Right atrium auricular region (tissue), 2 donors: ENCODE measurements around the gene TSPAN5. TPM values are rescaled to one million over a fixed set of nuclear protein-coding genes. Genes with fewer than 3 reads are reported as not detected.

Source experiments
- DNase-seq: peaks from one replicate; pipeline ENCODE4 v3.0.0-alpha.2; 2019; ENCODE audit warnings: low spot score
- H3K27ac ChIP-seq, 2 donors: fragments of 200-600 bp; sonication (generic); 1 replicate in 1 of 2; 2 replicates in 1 of 2; pipeline ENCODE4 v1.5.1; 2016 to 2019
- H3K27me3 ChIP-seq, 2 donors: fragments of 200-600 bp; sonication (generic); one replicate each; pipeline versions ENCODE4 v1.5.1 to v1.6.0; 2017 to 2019
- H3K36me3 ChIP-seq: fragments of 200-600 bp; sonication (generic); one replicate; pipeline ENCODE4 v1.5.1; 2016
- H3K4me1 ChIP-seq, 2 donors: fragments of 200-600 bp; sonication (generic); one replicate each; pipeline versions ENCODE4 v1.5.1 to v1.6.0; 2017 to 2019
- H3K4me3 ChIP-seq, 2 donors: fragments of 200-600 bp; sonication (generic); 1 replicate in 1 of 2; 2 replicates in 1 of 2; pipeline ENCODE4 v1.5.1; 2017 to 2019; ENCODE audit warnings: mild to moderate bottlenecking in 1 of 2, moderate library complexity in 1 of 2
- H3K9me3 ChIP-seq, 2 donors: fragments of 200-600 bp; sonication (generic); one replicate each; pipeline ENCODE4 v1.5.1; 2019
- total RNA-seq, 2 donors: library from RNA; depleted of rRNA; stranded (reverse); fragments of >200 nt; gene quantifications; one replicate each; pipeline ENCODE4 v1.1.0, GENCODE V29; 2016
- TF ChIP-seq, protein P1 (sequence below), 2 donors: fragments of 200-600 bp; sonication (generic); IDR thresholded peaks; one replicate each; pipeline ENCODE4 v1.5.1; 2019; ENCODE audit warnings: antibody characterized with exemption in 2 of 2

Gene TSPAN5
- total RNA-seq, 2 donors from 2014 or later = 1.8 to 5.7 TPM

DNA sequence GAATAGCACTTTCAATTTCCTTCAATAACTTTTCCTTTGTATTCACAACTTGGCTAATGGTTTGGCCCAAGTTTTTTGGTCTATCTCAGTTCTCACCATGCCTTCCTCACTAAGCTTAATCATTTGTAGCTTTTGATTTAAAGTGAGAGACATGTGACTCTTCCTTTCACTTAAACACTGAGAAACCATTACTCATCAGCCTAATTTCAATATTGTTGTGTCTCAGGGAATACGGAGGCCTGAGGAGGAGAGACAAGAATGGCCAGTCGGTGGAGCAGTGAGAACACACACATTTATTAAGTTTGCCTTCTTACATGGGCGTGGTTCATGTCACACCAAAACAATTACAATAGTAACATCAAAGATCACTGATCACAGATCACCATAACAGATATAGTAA lies 56.7 kb downstream of the TSPAN5 start:
- TF ChIP-seq, protein P1, sequence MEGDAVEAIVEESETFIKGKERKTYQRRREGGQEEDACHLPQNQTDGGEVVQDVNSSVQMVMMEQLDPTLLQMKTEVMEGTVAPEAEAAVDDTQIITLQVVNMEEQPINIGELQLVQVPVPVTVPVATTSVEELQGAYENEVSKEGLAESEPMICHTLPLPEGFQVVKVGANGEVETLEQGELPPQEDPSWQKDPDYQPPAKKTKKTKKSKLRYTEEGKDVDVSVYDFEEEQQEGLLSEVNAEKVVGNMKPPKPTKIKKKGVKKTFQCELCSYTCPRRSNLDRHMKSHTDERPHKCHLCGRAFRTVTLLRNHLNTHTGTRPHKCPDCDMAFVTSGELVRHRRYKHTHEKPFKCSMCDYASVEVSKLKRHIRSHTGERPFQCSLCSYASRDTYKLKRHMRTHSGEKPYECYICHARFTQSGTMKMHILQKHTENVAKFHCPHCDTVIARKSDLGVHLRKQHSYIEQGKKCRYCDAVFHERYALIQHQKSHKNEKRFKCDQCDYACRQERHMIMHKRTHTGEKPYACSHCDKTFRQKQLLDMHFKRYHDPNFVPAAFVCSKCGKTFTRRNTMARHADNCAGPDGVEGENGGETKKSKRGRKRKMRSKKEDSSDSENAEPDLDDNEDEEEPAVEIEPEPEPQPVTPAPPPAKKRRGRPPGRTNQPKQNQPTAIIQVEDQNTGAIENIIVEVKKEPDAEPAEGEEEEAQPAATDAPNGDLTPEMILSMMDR (IDR thresholded peaks at IDR 0.05) = no peak
- no peak overlapping the region for H3K27ac ChIP-seq
- no peak overlapping the region for H3K4me3 ChIP-seq
- no peak for DNase-seq
- no peaks in the 10 kb centered on the region for H3K27me3 ChIP-seq
- H3K4me1 ChIP-seq = no peaks in the 10 kb centered on the region
- no peaks in the 10 kb centered on the region for H3K36me3 ChIP-seq
- H3K9me3 ChIP-seq = peaks cover 0 to 15% of the 10 kb centered on the region in 2 donors

DNA sequence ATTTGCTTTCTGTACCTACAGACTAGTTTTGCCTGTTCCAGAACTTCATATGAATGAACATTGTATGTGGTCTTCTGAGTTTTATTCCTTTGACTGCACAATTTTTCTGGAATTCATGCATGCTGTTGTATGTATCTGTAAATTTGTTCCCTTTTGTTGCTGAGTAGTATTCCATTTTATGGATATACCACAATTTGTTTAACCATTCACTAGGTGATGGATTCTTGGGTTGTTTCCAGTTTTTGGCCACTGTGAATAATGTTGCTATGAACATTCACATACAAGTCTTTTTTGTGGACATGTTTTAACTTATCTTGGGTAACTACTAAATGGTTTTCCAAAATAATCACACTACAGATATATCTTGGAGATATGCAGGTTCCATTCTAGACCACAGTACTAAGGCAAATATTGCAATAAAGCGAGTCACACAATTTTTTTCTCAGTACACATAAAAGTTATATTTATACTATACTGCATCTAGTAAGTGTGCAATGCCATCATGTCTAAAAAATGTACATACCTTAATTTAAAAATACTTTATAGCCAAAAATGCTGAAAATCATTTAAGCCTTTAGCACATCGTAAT lies 58.7 kb downstream of the TSPAN5 start:
- TF ChIP-seq, protein P1 (IDR thresholded peaks at IDR 0.05) = no peak
- DNase-seq = no peak
- Histone ChIP-seq H3K27me3 (no peaks in the 10 kb centered on the region), H3K4me3 (no peak overlapping the region), H3K27ac (no peak overlapping the region), H3K36me3 (no peaks in the 10 kb centered on the region), H3K4me1 (no peaks in the 10 kb centered on the region), H3K9me3 (peaks cover 0 to 15% of the 10 kb centered on the region in 2 donors)

DNA sequence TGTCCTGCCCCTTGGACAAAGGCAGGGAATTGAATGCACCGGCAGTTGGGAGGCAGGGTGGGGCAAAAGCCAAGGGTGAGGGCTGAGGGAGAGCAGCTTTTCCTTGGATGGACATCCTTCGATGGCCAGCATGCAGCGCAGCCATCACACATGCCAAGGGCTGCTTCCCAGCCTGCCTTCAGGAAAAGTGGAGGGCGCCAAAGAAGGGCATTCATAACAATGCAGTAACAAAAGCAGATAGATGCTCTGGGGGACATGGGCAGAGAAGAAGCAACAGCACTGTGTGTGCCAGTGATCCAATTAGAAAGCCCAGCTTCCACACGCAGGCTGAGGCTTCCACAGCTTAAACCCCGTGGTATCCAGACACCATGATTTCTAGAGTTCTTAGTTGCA lies 71.5 kb downstream of the TSPAN5 start:
- no peak overlapping the region for H3K27ac ChIP-seq
- H3K4me3 ChIP-seq = no peak overlapping the region
- H3K36me3 ChIP-seq = no peaks in the 10 kb centered on the region
- H3K4me1 ChIP-seq = no peaks in the 10 kb centered on the region
- H3K27me3 ChIP-seq = no peaks in the 10 kb centered on the region
- no peak for DNase-seq
- TF ChIP-seq, protein P1 (IDR thresholded peaks at IDR 0.05) = no peak
- H3K9me3 ChIP-seq = no peaks in the 10 kb centered on the region

DNA sequence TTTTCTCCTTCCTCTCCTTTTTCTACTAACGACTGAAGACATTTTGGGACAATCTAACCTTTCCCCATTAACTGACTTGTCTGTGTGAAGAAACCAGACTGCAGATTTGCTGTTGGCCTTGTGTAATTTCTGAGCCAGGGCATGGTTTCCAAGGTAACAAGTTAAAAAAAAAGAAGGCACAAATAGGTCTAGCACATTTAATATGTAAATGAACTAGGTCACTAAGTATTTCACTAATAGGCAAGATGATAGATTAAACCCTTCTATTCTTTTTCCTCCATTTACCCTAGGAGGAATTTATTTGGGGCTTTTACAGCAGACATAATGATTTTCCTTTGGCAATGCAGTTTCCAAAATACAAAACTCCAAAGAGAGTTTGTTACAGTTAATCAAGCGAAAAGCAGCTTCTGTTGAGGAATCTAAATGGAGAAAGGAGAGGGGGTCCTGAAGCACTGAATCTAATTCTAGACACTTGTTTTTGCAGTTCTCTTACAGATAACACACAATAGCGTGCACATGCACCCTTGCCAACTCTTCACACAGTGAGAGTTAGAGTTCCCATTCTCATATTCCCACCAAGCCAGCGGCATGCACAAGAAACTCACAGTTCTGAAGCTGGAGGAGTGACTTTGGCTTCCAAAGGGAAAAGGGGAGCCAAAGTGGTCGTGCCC lies 72.0 kb downstream of the TSPAN5 start:
- H3K9me3 ChIP-seq = no peaks in the 10 kb centered on the region
- DNase-seq = no peak
- H3K4me1 ChIP-seq = no peaks in the 10 kb centered on the region
- no peaks in the 10 kb centered on the region for H3K36me3 ChIP-seq
- TF ChIP-seq, protein P1 (IDR thresholded peaks at IDR 0.05) = no peak
- H3K27me3 ChIP-seq = no peaks in the 10 kb centered on the region
- H3K4me3 ChIP-seq = no peak overlapping the region
- no peak overlapping the region for H3K27ac ChIP-seq

DNA sequence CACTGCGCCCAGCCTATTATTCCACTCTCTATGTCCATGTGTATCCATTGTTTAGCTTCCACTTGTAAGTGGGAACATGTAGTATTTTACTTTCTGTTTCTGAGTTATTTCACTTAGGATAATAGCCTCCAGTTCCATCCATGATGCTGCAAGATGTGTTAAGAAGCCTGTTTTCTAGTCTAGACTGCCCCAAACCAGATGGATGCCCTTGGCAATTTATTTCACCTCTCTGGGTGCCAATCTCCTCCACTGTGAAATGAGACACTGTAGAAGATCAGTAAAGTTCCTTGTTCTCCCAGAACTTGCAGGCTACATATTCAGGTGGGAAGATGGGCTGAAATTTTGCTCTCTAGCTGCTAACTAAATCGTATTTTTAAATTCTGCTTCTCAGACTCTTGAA lies 72.8 kb downstream of the TSPAN5 start:
- Histone ChIP-seq H3K4me1 (no peaks in the 10 kb centered on the region), H3K4me3 (no peak overlapping the region), H3K9me3 (no peaks in the 10 kb centered on the region), H3K27me3 (no peaks in the 10 kb centered on the region), H3K36me3 (no peaks in the 10 kb centered on the region), H3K27ac (no peak overlapping the region)
- TF ChIP-seq, protein P1 (IDR thresholded peaks at IDR 0.05) = no peak
- no peak for DNase-seq

DNA sequence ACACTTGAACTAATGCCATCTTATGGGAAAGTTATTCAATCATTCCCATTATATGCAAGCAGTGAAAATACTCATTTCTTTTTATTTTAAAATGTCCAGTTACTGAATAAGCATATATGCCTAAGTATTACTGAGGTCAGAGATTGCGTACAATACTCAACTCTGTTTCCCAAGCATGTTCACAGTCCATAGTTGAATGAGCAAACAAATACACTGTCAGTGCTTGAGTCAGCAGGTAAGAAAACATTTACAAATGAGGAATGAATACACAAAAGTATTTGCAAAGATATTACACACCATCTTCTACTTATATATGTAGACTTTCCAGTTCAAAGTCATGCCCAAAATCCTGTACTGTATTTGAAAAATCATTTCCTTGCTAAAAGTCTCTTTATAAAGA lies 74.1 kb downstream of the TSPAN5 start:
- no peaks in the 10 kb centered on the region for H3K4me1 ChIP-seq
- TF ChIP-seq, protein P1 (IDR thresholded peaks at IDR 0.05) = no peak
- no peaks in the 10 kb centered on the region for H3K9me3 ChIP-seq
- no peak for DNase-seq
- H3K4me3 ChIP-seq = no peak overlapping the region
- no peaks in the 10 kb centered on the region for H3K36me3 ChIP-seq
- H3K27me3 ChIP-seq = no peaks in the 10 kb centered on the region
- H3K27ac ChIP-seq = no peak overlapping the region
